Right hindlimb (tissue), 1 donor: ENCODE measurements around the gene ARL16.
A peak's percentile ranks its signal among the peaks of the same experiment; 100 is the strongest.

ENCODE experiments used
- DNase-seq: peaks from one replicate; pipeline ENCODE4 v3.0.0-alpha.2; 2018

Gene ARL16

GRCh38 chr17:81712468-81713003, 28.9 kb upstream of the ARL16 start:
- no peak for DNase-seq

DNA sequence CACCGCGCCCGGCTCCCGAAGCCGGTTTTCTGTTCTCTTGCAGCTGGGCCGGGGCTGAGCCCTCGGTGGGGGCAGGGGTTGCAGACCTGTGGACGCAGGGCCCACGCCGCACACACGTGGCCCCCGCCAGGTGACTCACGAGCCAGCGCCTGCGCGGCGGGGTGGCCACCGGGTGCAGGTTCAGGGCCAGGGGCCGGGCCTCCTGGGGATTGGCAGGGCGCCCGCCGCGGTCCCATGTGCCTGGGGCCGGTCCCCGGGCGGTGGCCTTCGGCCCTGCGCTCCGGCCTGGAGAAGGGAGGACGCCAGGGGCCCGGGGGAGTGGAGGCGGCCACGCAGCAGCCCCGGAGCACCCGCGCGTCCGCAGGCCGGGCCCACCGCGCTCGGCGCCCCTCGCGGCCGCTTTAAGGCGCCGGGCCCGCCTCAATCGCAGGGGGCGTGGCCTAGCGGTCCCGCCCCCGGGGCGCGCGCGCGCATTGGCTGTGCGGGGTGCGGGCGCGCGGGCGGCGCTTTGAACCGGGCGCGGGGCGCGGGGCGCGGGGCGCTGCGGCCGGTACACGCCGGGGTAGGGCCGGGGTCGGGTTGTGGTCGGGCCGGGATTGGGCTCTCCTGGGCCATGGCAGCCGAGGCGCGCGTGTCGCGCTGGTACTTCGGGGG, 28.3 kb upstream of the ARL16 start, which contains the start of gene SLC25A10:
SLC25A10 (plus strand) TSS at position 471 of the 654 bp plus-strand sequence; CDS start at position 614, 143 bp downstream.
- peak; percentile 76 for DNase-seq

DNA sequence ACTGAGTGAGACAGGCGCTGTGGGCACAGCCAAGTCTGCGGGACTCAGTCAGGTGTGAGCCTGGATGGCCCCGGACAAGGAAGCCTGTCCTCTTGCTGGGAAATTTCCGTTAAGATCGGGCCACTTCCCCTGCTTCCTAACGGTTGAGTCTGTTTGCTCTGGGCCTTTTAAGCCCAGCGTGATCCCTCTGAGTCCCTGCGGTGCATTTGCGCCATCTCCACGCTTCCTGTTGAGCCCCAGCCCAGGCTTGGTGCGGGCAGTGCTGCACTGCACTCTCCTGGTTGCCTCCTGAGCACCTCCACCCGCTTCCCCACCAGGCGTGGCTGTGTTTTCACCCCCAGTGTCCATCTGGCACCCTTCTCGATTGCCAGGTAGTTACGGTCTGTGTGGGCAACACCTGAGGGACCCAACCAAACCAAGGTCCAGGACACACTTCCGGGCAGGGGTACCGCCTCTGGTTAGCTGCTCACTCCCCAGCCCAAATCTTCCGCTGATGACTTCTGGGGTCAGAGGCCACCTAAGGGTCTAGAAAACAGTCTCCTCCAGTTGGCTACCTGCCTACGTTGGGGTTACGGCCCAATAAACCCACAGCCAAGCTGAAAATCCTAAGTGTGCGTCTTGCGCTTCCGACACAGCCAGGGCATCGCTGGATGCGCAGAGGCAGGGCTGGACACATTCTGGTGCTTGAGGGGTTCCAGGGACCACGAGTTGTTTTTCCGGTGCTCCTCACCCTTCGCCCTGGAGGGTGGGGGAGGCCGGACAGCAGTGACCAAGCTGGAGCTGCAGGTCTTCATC, 27.1 kb upstream of the ARL16 start:
- DNase-seq = no peak

DNA sequence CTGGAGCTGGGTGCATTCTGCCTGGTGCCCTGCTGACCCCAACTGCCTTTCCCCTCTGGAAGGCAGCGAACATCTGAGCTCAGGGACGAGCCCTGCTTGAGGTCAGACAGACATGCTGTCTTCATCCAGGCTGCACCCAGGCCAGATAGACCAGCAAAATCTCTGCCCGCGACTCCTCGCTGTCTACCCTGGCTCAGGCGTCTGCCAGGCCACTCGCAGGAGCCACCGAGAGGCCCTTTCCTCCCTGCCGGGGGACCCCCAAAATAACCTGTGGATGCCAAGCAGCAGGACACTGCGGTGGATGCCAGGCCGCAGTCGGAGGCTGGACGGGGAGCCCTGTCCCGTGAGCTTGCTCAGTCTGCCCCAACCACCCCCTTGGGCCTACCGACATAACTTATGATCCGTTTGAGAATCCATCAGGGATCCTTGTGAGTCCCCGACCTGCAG, 25.2 kb upstream of the ARL16 start:
- no peak for DNase-seq

- DNase-seq = no peak
Observed at GRCh38 chr17:81707725-81708646, 24.4 kb upstream of the ARL16 start.

GRCh38 chr17:81706757-81707624, 23.4 kb upstream of the ARL16 start:
- no peak for DNase-seq

DNA sequence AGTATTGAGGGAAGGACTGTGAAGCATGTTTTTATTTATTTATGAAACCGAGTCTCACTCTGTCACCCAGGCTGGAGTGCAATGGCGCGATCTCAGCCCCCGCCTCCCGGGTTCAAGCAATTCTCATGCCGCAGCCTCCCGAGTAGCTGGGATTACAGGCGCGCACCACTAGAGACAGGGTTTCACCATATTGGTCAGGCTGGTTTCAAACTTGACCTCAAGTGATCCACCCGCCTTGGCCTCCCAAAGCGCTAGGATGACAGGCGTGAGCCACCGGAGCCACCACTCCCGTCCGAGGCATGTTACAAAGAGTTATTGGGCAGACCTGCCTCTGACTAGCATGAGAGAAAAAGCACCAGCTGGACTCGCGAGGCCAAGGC, 22.6 kb upstream of the ARL16 start:
- no peak for DNase-seq

- no peak for DNase-seq
Observed at GRCh38 chr17:81705518-81706231, 22.1 kb upstream of the ARL16 start.

GRCh38 chr17:81703747-81704654, 20.4 kb upstream of the ARL16 start:
- no peak for DNase-seq

DNA sequence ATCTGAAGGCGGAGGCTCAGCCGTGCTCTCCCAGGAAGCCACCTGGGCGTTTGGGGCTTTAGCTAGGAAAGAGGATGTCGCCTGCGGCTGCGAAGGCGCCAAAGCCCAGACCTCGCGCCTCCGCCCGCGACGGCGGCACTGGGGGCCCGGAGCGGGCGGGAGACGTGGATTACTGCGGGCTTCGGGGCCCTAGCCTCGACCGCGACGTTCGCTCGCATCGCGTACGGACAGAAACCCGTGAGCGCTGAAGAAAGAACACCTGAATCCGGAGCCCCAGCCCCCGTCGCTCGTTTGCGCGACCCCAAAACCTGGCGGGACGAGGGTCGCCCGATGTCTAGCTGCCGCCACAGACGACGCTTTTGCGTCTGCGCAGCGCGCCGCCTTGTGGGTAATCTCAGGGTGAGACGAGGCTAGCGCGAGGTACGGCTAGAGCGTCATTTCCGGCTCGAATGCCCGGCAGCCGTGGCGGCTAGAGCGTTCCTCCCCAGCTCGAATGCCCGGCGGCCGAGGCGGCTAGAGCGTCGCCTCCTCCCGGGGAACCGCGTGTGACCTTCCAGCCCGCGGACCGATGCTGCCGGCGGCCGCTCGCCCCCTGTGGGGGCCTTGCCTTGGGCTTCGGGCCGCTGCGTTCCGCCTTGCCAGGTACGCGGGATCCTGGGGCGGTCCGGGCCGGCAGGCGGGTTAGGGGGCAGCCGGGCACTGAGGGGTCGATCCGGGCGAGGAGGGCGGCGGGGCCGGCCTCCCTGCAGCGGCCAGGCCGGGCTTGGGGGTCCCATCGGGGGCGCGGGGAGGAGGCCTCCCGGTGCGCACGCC, 19.5 kb upstream of the ARL16 start, which contains the start of gene MRPL12:
MRPL12 (plus strand) TSS at position 434 of the 813 bp plus-strand sequence; CDS start at position 569, 135 bp downstream.
- DNase-seq = peak; percentile 96

DNA sequence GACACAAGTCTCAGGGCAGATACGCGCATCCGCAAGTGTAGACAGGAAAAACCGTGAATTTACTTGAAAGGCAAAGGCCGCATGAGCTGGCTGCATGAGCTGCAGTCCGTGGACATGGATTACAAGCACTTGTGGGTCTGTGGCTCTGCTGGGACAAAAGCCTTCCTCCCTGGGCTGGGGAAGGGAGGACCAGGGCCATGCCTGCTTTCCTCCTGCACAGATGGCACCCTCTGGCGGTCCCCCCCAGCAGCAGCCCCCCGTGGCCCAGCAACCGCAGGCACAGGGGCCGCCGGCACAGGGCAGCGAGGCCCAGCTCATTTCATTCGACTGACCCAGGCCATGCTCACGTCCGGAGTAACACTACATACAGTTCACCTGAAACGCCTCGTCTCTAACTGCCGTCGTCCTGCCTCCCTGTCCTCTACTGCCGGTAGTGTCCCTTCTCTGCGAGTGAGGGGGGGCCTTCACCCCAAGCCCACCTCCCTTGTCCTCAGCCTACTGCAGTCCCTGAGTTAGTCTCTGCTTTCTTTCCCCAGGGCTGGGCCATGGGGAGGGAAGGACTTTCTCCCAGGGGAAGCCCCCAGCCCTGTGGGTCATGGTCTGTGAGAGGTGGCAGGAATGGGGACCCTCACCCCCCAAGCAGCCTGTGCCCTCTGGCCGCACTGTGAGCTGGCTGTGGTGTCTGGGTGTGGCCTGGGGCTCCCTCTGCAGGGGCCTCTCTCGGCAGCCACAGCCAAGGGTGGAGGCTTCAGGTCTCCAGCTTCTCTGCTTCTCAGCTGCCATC, 17.9 kb upstream of the ARL16 start:
- no peak for DNase-seq

GRCh38 chr17:81700353-81701287, 17.0 kb upstream of the ARL16 start:
- DNase-seq = no peak

GRCh38 chr17:81697261-81698044, 13.9 kb upstream of the ARL16 start:
- no peak for DNase-seq

DNA sequence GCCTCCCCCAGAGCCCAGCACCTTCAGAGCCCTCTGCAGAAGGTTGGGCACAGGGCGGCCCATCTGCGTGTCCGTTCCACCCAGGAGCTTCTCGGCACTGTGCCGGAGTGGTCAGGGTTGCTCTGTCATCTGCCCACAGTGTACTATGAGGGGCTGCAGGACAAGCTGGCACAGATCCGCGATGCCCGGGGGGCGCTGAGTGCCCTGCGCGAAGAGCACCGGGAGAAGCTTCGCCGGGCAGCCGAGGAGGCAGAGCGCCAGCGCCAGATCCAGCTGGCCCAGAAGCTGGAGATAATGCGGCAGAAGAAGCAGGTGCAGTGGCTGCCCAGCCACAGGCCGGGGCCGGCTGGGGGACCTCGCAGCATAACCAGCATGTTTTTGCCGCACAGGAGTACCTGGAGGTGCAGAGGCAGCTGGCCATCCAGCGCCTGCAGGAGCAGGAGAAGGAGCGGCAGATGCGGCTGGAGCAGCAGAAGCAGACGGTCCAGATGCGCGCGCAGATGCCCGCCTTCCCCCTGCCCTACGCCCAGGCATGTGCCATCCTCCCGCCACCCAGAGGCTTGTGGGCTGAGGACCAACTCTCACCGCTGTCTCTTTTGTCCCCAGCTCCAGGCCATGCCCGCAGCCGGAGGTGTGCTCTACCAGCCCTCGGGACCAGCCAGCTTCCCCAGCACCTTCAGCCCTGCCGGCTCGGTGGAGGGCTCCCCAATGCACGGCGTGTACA, 12.8 kb upstream of the ARL16 start:
- DNase-seq = no peak

- DNase-seq = no peak
Observed at GRCh38 chr17:81695801-81696200, 12.2 kb upstream of the ARL16 start.
